Activated CD4-positive, alpha-beta T cell treated with anti-CD3 and anti-CD28 coated beads, Interleukin-2, Interleukin-4, amounts not matched to agents 100 ng/mL and 50 ng/mL, durations not matched to agents 16 hours and 8 hours (primary cell): ENCODE data around the gene UVSSA.
"Not testable (repeated sequence)": the region's sequence is repeated elsewhere in the genome, so short reads cannot be mapped to it uniquely, and the experiment has no call there.

Experiments
- DNase-seq: peaks from one replicate; pipeline ENCODE4 v3.0.0-alpha.2; 2020; ENCODE audit warnings: low spot score

UVSSA gene

GRCh38 chr4:1331591-1332353 is 15.2 kb upstream of the UVSSA start:
- no peak for DNase-seq

DNA sequence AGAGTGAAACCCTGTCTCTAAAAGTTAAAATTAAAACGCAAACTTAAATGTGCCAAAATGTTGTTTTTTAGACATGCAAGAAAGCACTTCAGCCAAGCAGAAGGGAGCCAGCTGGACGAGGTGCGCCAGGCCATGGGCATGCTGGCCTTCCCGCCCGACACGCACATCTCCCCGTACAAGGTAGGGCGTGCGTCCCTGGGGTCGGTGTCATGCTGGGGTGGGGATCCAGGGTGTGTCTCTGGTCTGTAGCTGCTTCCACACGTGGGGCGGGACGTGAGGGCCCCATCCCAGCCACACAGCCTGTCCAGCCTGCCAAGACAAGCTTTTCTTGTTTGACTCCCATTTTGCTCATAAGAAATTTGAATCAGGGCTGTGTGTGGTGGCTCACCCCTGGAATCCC is 14.3 kb upstream of the UVSSA start:
- DNase-seq = no peak

GRCh38 chr4:1333256-1333655 is 13.8 kb upstream of the UVSSA start:
- DNase-seq = no peak

GRCh38 chr4:1333851-1334578 is 13.0 kb upstream of the UVSSA start:
- not testable (repeated sequence) for DNase-seq

DNA sequence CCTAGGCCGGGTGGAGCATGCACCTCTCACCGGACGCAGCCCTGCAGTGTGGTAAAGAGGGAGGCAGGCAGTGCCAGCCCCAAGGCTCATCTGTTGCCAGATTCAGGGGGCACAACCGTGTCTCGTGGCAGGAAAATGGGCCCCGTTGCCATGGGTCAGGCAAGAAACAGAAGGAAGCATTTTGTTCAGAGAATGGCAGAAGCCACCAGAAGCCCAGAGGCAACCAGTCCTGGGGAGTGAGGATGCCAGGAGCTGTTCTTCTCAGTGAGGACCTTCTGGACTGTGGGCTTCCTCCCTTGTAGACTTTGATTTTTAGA is 12.5 kb upstream of the UVSSA start:
- DNase-seq = no peak

DNA sequence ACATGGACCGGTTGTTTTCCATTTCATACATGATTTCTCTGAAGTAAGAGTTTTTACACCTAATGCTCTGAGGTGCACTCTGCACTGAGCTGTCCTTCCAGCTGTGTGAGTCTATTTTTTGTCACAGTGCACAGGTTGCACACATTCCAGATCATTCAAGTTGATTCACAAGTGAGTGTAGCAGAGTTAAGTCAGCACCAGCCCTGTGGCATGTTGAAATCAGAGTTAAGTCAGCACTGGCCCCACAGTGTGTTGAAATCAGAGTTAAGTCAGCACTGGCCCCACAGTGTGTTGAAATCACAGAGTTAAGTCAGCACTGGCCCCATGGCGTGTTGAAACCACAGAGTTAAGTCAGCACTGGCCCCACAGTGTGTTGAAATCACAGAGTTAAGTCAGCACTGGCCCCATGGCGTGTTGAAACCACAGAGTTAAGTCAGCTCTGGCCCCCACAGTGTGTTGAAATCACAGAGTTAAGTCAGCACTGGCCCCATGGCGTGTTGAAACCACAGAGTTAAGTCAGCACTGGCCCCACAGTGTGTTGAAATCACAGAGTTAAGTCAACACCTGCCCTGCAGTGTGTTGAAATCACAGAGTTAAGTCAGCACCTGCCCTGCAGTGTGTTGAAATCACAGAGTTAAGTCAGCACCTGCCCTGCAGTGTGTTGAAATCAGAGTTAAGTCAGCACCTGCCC is 11.7 kb upstream of the UVSSA start:
- DNase-seq = peak; percentile 33

DNA sequence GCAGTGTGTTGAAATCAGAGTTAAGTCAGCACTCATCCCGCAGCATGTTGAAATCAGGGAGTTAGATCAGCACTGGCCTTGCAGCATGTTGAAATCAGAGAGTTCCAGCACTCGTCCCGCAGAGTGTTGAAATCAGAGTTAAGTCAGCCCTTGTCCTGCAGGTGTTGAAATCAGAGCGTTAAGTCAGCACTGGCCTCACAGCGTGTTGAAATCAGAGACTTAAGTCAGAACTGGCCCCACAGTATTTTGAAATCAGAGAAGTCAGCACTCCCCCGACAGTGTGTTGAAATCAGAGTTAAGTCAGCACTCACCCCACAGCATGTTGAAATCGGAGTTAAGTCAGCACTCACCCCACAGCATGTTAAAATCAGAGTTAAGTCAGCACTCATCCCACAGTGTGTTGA is 10.9 kb upstream of the UVSSA start:
- no peak for DNase-seq

GRCh38 chr4:1337376-1337831 is 9.6 kb upstream of the UVSSA start:
- DNase-seq = peak; percentile 64

- no peak for DNase-seq
Measured at GRCh38 chr4:1337951-1338751, 8.9 kb upstream of the UVSSA start.

DNA sequence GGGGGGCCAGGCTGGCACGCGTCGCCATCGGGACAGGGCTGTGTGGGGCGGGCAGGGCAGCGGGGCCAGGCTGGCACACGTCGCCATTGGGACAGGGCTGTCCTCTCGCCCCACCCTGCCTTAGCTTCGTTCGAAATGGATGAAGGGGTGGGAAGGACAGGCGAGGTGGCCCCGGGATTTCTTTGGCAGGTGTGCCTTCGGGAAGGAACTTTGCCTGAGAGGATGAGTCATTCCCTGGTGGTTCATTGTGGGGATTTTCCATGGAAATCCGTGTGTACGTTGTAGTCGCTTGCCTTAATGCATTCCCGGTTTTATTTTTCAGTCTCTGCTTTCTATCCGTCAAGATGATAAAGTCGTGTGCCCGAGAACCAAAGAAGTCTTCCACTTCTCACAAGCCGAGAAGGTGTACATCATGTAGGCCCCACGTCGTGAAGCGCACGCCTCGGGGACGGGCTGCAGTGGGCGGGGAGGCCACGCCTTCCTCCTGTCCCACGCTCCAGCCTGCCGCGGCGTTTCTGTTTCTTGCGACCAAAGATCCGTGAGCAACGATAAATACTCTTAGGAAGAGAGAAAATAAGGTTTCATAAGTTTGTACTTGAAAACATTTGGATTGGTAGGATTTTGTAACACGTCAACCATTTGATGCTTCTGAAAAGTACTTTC is 8.1 kb upstream of the UVSSA start:
- DNase-seq = no peak

- DNase-seq = no peak
Measured at GRCh38 chr4:1339489-1339888, 7.5 kb upstream of the UVSSA start.

GRCh38 chr4:1340181-1340747 is 6.7 kb upstream of the UVSSA start:
- no peak for DNase-seq

GRCh38 chr4:1340861-1341260 is 6.1 kb upstream of the UVSSA start:
- DNase-seq = no peak

- no peak for DNase-seq
Measured at GRCh38 chr4:1342003-1342402, 5.0 kb upstream of the UVSSA start.

DNA sequence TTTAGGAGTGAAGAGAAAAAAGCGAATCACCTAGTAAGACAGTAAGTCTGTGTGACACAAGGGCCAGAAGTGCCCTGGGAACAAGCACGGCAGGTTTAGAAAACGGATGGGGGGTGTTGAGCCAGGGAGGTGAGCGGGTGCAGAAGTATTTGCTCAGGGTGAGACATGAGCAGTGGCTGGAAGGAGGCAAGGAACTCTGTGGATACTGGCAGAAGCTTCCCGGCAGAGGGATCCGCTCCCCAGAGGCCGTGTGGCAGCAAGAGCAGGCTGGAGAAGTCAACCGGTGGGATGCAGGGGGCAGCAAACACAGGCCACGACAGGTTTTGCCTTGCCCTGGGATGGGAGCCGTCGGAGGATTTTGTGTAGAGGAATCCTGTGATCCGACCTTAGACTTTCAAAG is 2.3 kb upstream of the UVSSA start:
- DNase-seq = no peak

DNA sequence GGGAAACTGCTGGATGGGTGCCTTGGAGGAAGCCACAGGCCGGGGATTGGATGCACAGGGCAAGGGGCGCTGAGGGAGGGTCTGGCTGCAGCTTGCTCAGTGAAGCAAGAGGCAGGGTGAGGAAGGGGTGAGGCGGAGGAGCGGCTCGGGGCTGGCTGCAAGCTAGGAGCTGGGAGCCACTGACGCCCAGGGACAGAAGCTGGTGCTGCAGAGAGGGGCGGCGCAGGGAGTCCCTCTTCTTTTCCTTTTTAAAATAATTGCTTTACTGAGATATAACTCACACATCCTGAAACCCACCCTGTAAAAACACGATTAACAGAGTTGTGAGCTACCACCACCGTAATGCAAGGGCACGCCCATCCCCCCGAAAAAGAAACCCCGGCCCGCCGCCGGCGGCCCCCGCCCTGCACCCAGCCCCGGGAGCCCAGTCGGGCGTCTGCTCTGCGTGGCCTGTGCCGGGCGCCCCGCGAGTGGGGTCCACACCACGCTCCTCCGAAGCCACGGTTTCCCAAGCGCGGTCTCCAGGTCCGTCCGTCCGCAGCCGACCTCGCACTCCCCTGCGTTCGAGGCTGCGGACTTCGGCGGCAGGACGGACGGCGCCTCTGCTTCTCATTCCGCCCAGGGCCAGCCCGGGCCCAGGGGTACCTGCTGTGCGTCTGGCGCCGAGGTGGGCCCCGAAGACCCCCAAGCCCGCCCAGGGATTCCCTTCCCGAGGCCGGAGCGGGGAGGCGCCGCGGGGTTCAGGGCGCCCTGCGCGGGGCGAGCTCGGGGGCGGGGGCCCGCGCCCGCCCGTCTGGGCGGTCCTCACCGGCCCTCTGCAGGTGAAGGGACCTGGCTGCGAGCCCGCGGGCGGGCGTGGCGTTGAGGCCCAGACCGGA is 866 bp upstream of the UVSSA start:
- peak; percentile 30 for DNase-seq

DNA sequence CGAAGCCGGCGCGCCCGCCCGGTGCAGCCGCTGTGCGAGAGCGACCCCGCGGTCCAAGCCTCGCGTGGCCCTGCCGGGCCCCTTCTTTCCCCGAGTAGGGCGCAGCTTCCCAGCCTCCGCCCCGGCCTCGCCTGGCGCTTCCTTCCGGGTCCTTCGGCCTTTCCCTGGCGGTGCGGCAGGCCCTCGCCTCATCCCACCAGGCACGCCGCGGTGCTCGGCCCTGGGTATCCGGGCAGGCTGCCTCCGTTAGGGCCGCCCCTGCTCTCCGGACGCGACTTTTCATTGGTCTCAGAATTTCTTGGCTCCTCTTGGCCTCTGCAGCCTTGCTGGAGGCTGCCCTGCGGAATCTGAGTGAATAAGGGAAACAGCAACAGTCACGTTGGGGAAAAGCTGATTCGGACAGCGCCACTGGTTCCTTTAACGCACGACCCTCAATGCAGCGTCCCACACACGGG is 429 bp downstream of the UVSSA start:
- peak; percentile 59 for DNase-seq

- no peak for DNase-seq
Measured at GRCh38 chr4:1348014-1348513, 1.1 kb downstream of the UVSSA start.

DNA sequence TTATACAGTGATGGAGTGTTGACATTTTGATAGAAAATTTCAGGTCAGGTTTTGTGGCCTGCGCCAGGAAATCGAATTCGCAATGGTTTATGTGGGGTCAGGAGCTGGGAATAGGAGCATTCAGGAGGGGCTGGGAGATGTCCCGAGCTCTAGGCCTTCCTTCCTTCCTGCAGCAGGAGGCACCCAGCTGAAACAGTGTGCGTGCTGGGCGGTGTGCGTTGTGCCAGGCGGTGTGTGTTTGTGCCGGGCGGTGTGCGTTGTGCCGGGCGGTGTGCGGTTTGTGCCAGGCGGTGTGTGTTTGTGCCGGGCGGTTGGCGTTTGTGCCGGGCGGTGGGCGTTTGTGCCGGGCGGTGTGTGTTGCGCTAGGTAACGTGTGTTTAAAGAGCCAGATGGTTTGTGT is 1.7 kb downstream of the UVSSA start:
- DNase-seq = no peak
